ENCODE results near the gene KMT2D. TPM values are rescaled to one million over a fixed set of nuclear protein-coding genes. Genes with fewer than 3 reads are reported as not detected.

KMT2D gene
- polyA plus RNA-seq, 3 donors = 12.6 to 41.6 (median 23.4) TPM

Other genes with a start within 250 kb of the KMT2D start
- 10 to 100 TPM in 1 of 3 donors, 1 to 10 TPM in 2; 3.1 to 16.6 (median 6.9) TPM for gene CACNB3, start 242.3 kb downstream of the KMT2D start, polyA plus RNA-seq
- 10 to 100 TPM; 33.2 to 42.7 (median 33.4) TPM for gene DDX23, start 208.6 kb downstream of the KMT2D start, polyA plus RNA-seq
- gene RND1, start 194.9 kb downstream of the KMT2D start, polyA plus RNA-seq = 10 to 100 TPM in 1 of 3 donors, 1 to 10 TPM in 2; 2.1 to 12.4 (median 9.0) TPM
- 100 to 1,000 TPM in 1 of 3 donors, 10 to 100 TPM in 2; 30.5 to 156 (median 45.0) TPM for gene FKBP11, start 135.3 kb downstream of the KMT2D start, polyA plus RNA-seq
- gene ARF3, start 103.3 kb downstream of the KMT2D start, polyA plus RNA-seq = 10 to 100 TPM; 26.8 to 73.8 (median 68.1) TPM
- 1 to 10 TPM in 1 of 3 donors, under 1 TPM in 2; 0.17 to 1.9 (median 0.70) TPM for gene WNT10B, start 89.1 kb downstream of the KMT2D start, polyA plus RNA-seq
- not detected for gene WNT1, start 82.5 kb downstream of the KMT2D start, polyA plus RNA-seq
- gene DDN, start 61.4 kb downstream of the KMT2D start, polyA plus RNA-seq = under 1 TPM in 2 of 3 donors, not detected in 1; 0.10 to 0.12 TPM
- 10 to 100 TPM; 33.6 to 59.4 (median 54.5) TPM for gene PRKAG1, start 42.0 kb downstream of the KMT2D start, polyA plus RNA-seq
- gene RHEBL1, start 9.2 kb upstream of the KMT2D start, polyA plus RNA-seq = 1 to 10 TPM in 1 of 3 donors, under 1 TPM in 2; 0.53 to 2.6 (median 0.55) TPM
- 1 to 10 TPM in 2 of 3 donors, under 1 TPM in 1; 0.22 to 1.8 (median 1.5) TPM for gene DHH, start 34.0 kb upstream of the KMT2D start, polyA plus RNA-seq
- gene LMBR1L, start 50.1 kb upstream of the KMT2D start, polyA plus RNA-seq = 10 to 100 TPM; 22.5 to 38.7 (median 28.2) TPM
- gene TUBA1B, start 70.6 kb upstream of the KMT2D start, polyA plus RNA-seq = 100 to 1,000 TPM; 184 to 751 (median 746) TPM
- gene TUBA1A, start 128.3 kb upstream of the KMT2D start, polyA plus RNA-seq = 100 to 1,000 TPM in 2 of 3 donors, 10 to 100 TPM in 1; 51.3 to 167 (median 154) TPM
- 100 to 1,000 TPM; 108 to 342 (median 166) TPM for gene TUBA1C, start 204.3 kb upstream of the KMT2D start, polyA plus RNA-seq
- 1 to 10 TPM in 2 of 3 donors, under 1 TPM in 1; 0.43 to 2.4 (median 2.1) TPM for gene PRPH, start 234.4 kb upstream of the KMT2D start, polyA plus RNA-seq